ENCODE data around the gene RIIAD1.
"Not testable (repeated sequence)": the region's sequence is repeated elsewhere in the genome, so short reads cannot be mapped to it uniquely, and the experiment has no call there.

Gene RIIAD1

GRCh38 chr1:151737479-151737878, 16.2 kb downstream of the RIIAD1 start:
- no peak for DNase-seq

GRCh38 chr1:151739590-151740355, 18.5 kb downstream of the RIIAD1 start:
- DNase-seq: no peak

- DNase-seq: no peak
Observed at GRCh38 chr1:151741516-151741915, 20.2 kb downstream of the RIIAD1 start.

- no peak for DNase-seq
Observed at GRCh38 chr1:151756291-151756690, 35.0 kb downstream of the RIIAD1 start.

DNA sequence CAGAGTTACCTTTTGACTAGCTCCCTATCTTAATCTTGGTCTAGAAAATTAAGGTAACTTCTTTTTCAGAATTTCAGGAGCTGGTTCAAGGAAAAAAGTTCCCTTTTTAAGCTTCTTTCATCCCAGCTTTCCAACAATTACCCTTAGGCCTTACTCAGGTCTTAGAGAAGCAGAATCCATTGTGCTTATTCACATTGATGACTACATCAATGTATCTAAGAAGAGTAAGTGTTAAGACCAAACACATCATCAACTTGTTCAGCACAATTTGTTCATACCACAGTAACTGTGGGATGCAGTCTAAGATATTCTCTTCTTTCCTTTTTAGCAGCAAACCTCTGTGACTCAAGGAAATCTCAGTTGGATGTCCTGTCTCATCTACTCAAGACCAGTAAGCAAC, 37.9 kb downstream of the RIIAD1 start:
- no peak for DNase-seq

DNA sequence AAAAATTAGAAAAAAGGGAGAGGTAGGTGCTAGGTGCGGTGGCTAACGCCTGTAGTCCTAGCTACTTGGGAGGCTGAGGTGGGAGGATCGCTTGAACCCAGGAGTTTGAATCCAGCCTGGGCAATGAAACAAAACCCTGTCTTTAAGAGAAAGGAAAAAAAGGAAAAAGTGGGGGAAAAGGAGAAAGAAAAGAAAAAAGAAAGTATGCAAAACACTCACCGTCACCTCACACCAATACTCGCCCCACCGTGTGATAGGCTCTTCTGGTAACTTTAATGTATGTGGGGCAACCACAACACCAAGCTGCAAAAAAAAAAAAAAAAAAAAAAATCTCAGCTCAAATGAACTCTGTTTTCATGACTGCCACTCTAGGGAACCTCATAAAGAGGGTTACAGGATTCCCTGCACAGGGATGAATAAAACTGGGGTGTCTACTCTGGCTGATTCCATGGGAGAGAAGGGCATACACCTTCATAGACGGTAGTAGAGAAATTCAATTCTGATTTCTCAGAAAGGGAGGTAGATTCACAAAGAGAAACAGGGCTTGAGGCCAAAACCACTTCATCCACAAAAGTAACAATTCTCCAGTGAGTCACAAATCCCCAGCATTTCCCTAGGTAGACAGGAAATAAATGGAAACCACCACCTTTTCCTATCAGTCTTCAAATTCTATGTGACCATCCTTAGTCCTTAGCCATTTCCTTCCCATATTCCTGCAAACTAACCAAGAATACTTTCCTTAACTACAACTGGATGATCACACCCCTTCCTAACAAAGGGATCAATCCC, 39.5 kb downstream of the RIIAD1 start:
- DNase-seq: no peak

- DNase-seq: peak; percentile 36
Observed at GRCh38 chr1:151762941-151763921, 41.9 kb downstream of the RIIAD1 start, which contains the start of gene MRPL9. TSS of gene MRPL9 (minus strand) at chr1:151763496. CDS start at chr1:151763479, 17 bp downstream.

GRCh38 chr1:151763990-151764389, 42.7 kb downstream of the RIIAD1 start:
- DNase-seq: no peak

- DNase-seq: peak; percentile 4
Observed at GRCh38 chr1:151768351-151769066, 47.2 kb downstream of the RIIAD1 start.

- not testable (repeated sequence) for DNase-seq
Observed at GRCh38 chr1:151769270-151769669, 47.9 kb downstream of the RIIAD1 start.

DNA sequence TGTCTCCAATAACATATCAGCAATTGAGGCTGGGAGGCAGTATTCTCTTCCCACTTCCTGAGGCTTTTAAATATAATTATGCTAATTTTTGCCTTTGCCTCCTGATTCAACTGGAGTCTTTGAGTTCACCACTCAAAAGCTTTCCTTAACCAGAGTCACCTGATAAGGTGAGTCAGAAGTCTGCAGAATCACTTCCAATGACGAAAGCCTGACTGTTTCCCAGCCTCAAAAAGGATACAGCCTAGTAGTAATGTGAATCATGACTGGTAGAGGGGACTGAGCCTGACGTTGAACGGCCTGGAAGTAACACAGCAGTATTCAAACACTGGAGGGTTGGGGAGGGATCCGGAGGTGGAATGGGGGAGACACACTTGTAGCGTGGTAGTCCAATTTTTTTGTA, 52.4 kb downstream of the RIIAD1 start:
- DNase-seq: no peak

GRCh38 chr1:151774256-151774922, 53.1 kb downstream of the RIIAD1 start:
- DNase-seq: no peak

DNA sequence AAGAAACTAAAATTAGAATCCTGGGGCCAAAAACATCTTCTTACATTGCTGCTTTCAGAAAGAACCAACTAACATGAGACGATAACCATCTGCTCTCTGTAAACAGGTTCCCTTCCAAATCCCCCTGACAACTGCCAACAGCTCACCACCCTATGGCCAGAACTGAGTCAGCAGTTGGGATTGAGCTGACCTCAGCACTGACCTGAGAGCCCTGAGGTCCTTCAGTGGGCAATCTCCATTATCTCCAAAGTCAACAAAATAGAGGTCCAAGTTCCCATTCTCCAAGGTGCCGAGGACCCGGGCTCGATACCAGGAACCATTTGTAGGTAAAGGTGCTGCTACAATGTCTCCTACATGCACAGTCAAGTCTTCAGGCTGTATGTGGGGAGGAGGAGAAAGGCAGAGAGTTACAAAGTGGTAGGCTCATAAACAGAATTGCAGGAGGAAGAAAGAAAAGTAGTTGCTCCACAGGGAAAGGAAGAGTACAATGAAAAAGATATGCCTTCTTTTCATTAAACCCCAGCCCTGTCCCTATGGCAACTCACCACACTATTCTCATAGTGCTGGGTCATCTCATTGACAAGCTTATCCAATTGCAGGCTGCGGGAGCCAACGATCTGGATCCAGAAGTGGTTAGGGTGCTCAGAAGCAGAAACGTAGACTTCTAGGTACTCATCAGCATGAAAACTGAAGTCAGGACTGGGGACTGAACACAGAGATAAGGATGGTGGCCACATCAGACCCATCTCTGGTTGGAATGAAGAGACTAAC, 54.8 kb downstream of the RIIAD1 start:
- DNase-seq: no peak

DNA sequence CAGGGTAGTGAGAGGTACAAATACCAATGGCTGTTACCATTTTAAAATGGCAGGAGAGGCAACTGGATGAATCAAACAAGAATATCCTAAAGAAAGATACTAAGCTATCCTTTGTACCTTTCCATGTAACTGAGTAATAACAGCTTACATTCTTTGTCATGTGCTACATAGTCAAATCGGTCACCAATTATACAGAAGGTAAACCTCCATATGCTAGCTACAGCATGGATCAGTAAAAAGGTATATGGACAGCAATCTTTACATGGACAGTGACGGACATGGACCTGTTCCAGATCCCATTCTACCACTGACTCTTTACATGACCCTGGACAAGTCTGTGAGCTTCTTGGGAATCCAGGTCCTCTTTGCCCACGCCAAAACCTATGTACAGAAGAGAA, 55.3 kb downstream of the RIIAD1 start:
- DNase-seq: no peak

GRCh38 chr1:151777317-151777716, 56.0 kb downstream of the RIIAD1 start:
- no peak for DNase-seq
